ENCODE results near the gene P4HTM.

P4HTM gene

DNA sequence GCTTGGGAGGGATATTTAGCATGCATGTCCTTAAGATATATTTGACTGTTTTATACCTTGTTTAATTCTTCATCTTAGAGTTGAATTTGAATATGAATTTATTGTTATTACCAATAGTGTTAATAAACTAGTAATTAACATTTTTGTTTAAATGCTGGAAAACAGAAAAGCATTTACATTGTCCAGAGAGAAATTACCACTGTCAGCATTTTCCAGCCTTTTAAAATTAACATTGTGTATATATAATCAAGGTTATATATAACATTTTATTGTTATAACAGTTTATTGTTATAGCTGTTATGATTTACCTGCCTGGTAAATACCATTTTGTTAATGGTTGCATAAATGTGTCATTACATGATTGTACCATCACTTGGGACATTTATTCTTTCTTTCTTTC is 8.0 kb upstream of the P4HTM start:
- Histone ChIP-seq H3K9me2 (replicated peaks; ENCODE audit: low read depth, low read length) (no peaks in the 10 kb centered on the region), H3K9me3 (ENCODE audit: insufficient read depth, low read depth, low read length) (no peaks in the 10 kb centered on the region), H3K27me3 (ENCODE audit: insufficient read depth, low read length, poor library complexity, severe bottlenecking) (no peaks in the 10 kb centered on the region), H3K36me3 (ENCODE audit: insufficient read depth, low read length) (peaks cover 60% of the 10 kb centered on the region; the same call in 1 of the 2 replicates), H2AFZ (ENCODE audit: low read length) (no peak overlapping the region), H3K9ac (ENCODE audit: low read depth, low read length, poor library complexity, severe bottlenecking) (no peak overlapping the region), H3K4me2 (ENCODE audit: low read depth, low read length, poor library complexity, severe bottlenecking) (no peak overlapping the region), H3K4me1 (ENCODE audit: insufficient read depth, low read length, poor library complexity, severe bottlenecking) (no peaks in the 10 kb centered on the region), H3K79me2 (ENCODE audit: insufficient read depth, low read length) (no peaks in the 10 kb centered on the region), H3K4me3 (ENCODE audit: low read length, poor library complexity, severe bottlenecking) (no peak overlapping the region), H3F3A (ENCODE audit: low read depth) (no peaks in the 10 kb centered on the region), H4K20me1 (ENCODE audit: insufficient read depth, low read length, poor library complexity, severe bottlenecking) (no peaks in the 10 kb centered on the region)
- TF ChIP-seq, protein P1, sequence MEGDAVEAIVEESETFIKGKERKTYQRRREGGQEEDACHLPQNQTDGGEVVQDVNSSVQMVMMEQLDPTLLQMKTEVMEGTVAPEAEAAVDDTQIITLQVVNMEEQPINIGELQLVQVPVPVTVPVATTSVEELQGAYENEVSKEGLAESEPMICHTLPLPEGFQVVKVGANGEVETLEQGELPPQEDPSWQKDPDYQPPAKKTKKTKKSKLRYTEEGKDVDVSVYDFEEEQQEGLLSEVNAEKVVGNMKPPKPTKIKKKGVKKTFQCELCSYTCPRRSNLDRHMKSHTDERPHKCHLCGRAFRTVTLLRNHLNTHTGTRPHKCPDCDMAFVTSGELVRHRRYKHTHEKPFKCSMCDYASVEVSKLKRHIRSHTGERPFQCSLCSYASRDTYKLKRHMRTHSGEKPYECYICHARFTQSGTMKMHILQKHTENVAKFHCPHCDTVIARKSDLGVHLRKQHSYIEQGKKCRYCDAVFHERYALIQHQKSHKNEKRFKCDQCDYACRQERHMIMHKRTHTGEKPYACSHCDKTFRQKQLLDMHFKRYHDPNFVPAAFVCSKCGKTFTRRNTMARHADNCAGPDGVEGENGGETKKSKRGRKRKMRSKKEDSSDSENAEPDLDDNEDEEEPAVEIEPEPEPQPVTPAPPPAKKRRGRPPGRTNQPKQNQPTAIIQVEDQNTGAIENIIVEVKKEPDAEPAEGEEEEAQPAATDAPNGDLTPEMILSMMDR (conservative IDR thresholded peaks at IDR 0.05; ENCODE audit: low read length): no peak

DNA sequence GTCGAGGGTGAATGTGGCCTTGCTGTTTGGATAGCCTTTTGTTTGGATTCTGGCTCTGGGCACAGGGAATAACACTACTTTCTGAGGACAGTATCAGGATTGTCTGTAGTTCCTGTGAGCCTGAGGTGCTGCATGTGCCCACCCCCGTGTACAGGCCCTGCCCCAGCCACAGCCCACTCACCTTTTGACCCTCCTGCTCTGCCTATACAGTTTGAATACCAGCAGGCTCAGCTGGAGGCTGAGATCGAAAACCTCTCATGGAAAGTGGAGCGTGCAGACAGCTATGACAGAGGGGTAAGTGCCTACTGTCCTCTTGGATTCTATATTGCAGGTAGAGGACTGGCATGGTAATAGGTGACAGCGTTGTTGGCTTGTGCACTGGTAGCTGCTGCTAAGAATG is 7.4 kb upstream of the P4HTM start:
- Histone ChIP-seq H2AFZ (ENCODE audit: low read length) (no peak overlapping the region), H4K20me1 (ENCODE audit: insufficient read depth, low read length, poor library complexity, severe bottlenecking) (no peaks in the 10 kb centered on the region), H3K27me3 (ENCODE audit: insufficient read depth, low read length, poor library complexity, severe bottlenecking) (no peaks in the 10 kb centered on the region), H3F3A (ENCODE audit: low read depth) (no peaks in the 10 kb centered on the region), H3K4me2 (ENCODE audit: low read depth, low read length, poor library complexity, severe bottlenecking) (no peak overlapping the region), H3K79me2 (ENCODE audit: insufficient read depth, low read length) (no peaks in the 10 kb centered on the region), H3K9me2 (replicated peaks; ENCODE audit: low read depth, low read length) (no peaks in the 10 kb centered on the region), H3K36me3 (ENCODE audit: insufficient read depth, low read length) (peaks cover 59% of the 10 kb centered on the region; the same call in 1 of the 2 replicates), H3K9ac (ENCODE audit: low read depth, low read length, poor library complexity, severe bottlenecking) (no peak overlapping the region), H3K4me1 (ENCODE audit: insufficient read depth, low read length, poor library complexity, severe bottlenecking) (no peaks in the 10 kb centered on the region), H3K4me3 (ENCODE audit: low read length, poor library complexity, severe bottlenecking) (no peak overlapping the region), H3K9me3 (ENCODE audit: insufficient read depth, low read depth, low read length) (no peaks in the 10 kb centered on the region)
- TF ChIP-seq EZH2phosphoT487 (IDR thresholded peaks at IDR 0.05; ENCODE audit: borderline replicate concordance): no peak
- TF ChIP-seq, protein P1 (conservative IDR thresholded peaks at IDR 0.05; ENCODE audit: low read length): no peak

GRCh38 chr3:48983096-48983495 is 6.9 kb upstream of the P4HTM start:
- Histone ChIP-seq H3K79me2 (ENCODE audit: insufficient read depth, low read length) (no peaks in the 10 kb centered on the region), H3K9me3 (ENCODE audit: insufficient read depth, low read depth, low read length) (no peaks in the 10 kb centered on the region), H3K9ac (ENCODE audit: low read depth, low read length, poor library complexity, severe bottlenecking) (no peak overlapping the region)

More at GRCh38 chr3:48983096-48983495, 6.9 kb upstream of the P4HTM start:
- no peak overlapping the region for H3K4me2 ChIP-seq (ENCODE audit: low read depth, low read length, poor library complexity, severe bottlenecking)
- no peak overlapping the region for H2AFZ ChIP-seq (ENCODE audit: low read length)
- no peak overlapping the region for H3K4me3 ChIP-seq (ENCODE audit: low read length, poor library complexity, severe bottlenecking)
- no peaks in the 10 kb centered on the region for H3K27me3 ChIP-seq (ENCODE audit: insufficient read depth, low read length, poor library complexity, severe bottlenecking)
- no peaks in the 10 kb centered on the region for H3K4me1 ChIP-seq (ENCODE audit: insufficient read depth, low read length, poor library complexity, severe bottlenecking)
- H3K9me2 ChIP-seq (replicated peaks; ENCODE audit: low read depth, low read length): no peaks in the 10 kb centered on the region
- TF ChIP-seq EZH2phosphoT487 (IDR thresholded peaks at IDR 0.05; ENCODE audit: borderline replicate concordance): no peak
- TF ChIP-seq, protein P1 (conservative IDR thresholded peaks at IDR 0.05; ENCODE audit: low read length): no peak
- no peaks in the 10 kb centered on the region for H3F3A ChIP-seq (ENCODE audit: low read depth)
- H3K36me3 ChIP-seq (ENCODE audit: insufficient read depth, low read length): peaks cover 55% of the 10 kb centered on the region; the same call in 1 of the 2 replicates
- no peaks in the 10 kb centered on the region for H4K20me1 ChIP-seq (ENCODE audit: insufficient read depth, low read length, poor library complexity, severe bottlenecking)
